GM21390 (cell line): ENCODE data around the gene TMC7.
"Not testable (repeated sequence)": the region's sequence is repeated elsewhere in the genome, so short reads cannot be mapped to it uniquely, and the experiment has no call there.

Source experiments
- ATAC-seq: cut with Tn5 transposase; IDR thresholded peaks from one replicate; pipeline ENCODE4 v1.9.1; 2021; ENCODE audit not compliant: unreplicated experiment

TMC7 gene

GRCh38 chr16:18975109-18975508 is 8.6 kb upstream of the TMC7 start:
- ATAC-seq = no peak

- no peak for ATAC-seq
Observed at GRCh38 chr16:18979936-18980335, 3.8 kb upstream of the TMC7 start.

- no peak for ATAC-seq
Observed at GRCh38 chr16:18984435-18985005, 786 bp downstream of the TMC7 start.

GRCh38 chr16:18985256-18985655 is 1.5 kb downstream of the TMC7 start:
- ATAC-seq = not testable (repeated sequence)

- not testable (repeated sequence) for ATAC-seq
Observed at GRCh38 chr16:18991731-18992130, 8.0 kb downstream of the TMC7 start.

- ATAC-seq = not testable (repeated sequence)
Observed at GRCh38 chr16:18993531-18993930, 9.8 kb downstream of the TMC7 start.

GRCh38 chr16:18994181-18994580 is 10.4 kb downstream of the TMC7 start:
- not testable (repeated sequence) for ATAC-seq

- ATAC-seq = not testable (repeated sequence)
Observed at GRCh38 chr16:18995406-18995805, 11.7 kb downstream of the TMC7 start.

GRCh38 chr16:18996536-18996935 is 12.8 kb downstream of the TMC7 start:
- not testable (repeated sequence) for ATAC-seq

GRCh38 chr16:18997001-18997400 is 13.3 kb downstream of the TMC7 start:
- ATAC-seq = not testable (repeated sequence)

GRCh38 chr16:18999045-18999393 is 15.3 kb downstream of the TMC7 start:
- ATAC-seq = no peak

GRCh38 chr16:19001788-19002187 is 18.1 kb downstream of the TMC7 start:
- no peak for ATAC-seq

- ATAC-seq = no peak
Observed at GRCh38 chr16:19003935-19004334, 20.2 kb downstream of the TMC7 start.

- no peak for ATAC-seq
Observed at GRCh38 chr16:19005561-19006445, 22.1 kb downstream of the TMC7 start.

GRCh38 chr16:19006446-19007315 is 22.9 kb downstream of the TMC7 start:
- ATAC-seq = no peak

- ATAC-seq = no peak
Observed at GRCh38 chr16:19008245-19009169, 24.8 kb downstream of the TMC7 start.

- no peak for ATAC-seq
Observed at GRCh38 chr16:19011169-19011731, 27.5 kb downstream of the TMC7 start.

- ATAC-seq = no peak
Observed at GRCh38 chr16:19014461-19014860, 30.7 kb downstream of the TMC7 start.

GRCh38 chr16:19017179-19017578 is 33.4 kb downstream of the TMC7 start:
- no peak for ATAC-seq

GRCh38 chr16:19020689-19021088 is 37.0 kb downstream of the TMC7 start:
- ATAC-seq = no peak
